Gastroesophageal sphincter (tissue), 3 donors: Measurements from ENCODE around the gene ERG.

Source experiments
- CTCF ChIP-seq, 4 experiments: fragments of 200-600 bp in 2 of 4; fragments of 450-650 bp in 2 of 4; sonication (generic) in 1 of 4; IDR thresholded peaks; one replicate each; pipeline ENCODE4 v1.5.1; 2017 to 2019; ENCODE audit warnings: antibody characterized with exemption in 4 of 4, mild to moderate bottlenecking in 2 of 4, moderate library complexity in 2 of 4
- EP300 ChIP-seq: sonication (generic); formaldehyde crosslinking; IDR thresholded peaks from one replicate; pipeline ENCODE4 v1.6.1; 2017; ENCODE audit warnings: antibody characterized with exemption, mild to moderate bottlenecking
- POLR2A ChIP-seq, 2 donors: fragments of 450-650 bp; IDR thresholded peaks; one replicate each; pipeline ENCODE4 v1.6.1; 2017; ENCODE audit warnings: antibody characterized with exemption in 2 of 2, mild to moderate bottlenecking in 2 of 2, moderate library complexity in 1 of 2

- no peak for TF ChIP-seq EP300
- no peak for TF ChIP-seq POLR2A (IDR thresholded peaks at IDR 0.05)
- no peak for TF ChIP-seq CTCF (IDR thresholded peaks at IDR 0.05)
These were observed 148.3 kb downstream of the ERG start for GRCh38 chr21:38349977-38350376.
